Right cardiac atrium (tissue), 5 donors: ENCODE data around the gene RNH1. TPM values are rescaled to one million over a fixed set of nuclear protein-coding genes. Genes with fewer than 3 reads are reported as not detected.

Source experiments
- ATAC-seq, 2 donors: fragments of 200-7000 bp; cut with Tn5 transposase; one replicate each; pipeline versions ENCODE4 v1.8.0 to v1.9.1; 2020; ENCODE audit warnings: moderate library complexity in 2 of 2, mild to moderate bottlenecking in 1 of 2
- DNase-seq, 3 donors: peaks; one replicate each; pipeline ENCODE4 v3.0.0-alpha.2; 2020
- H3K27ac ChIP-seq: one replicate; pipeline ENCODE4 v1.5.1; 2013; ENCODE audit warnings: mild to moderate bottlenecking, low read length, control low read depth, moderate library complexity
- H3K27me3 ChIP-seq: one replicate; pipeline ENCODE4 v1.6.1; 2013; ENCODE audit not compliant: control insufficient read depth, insufficient read depth
- H3K4me1 ChIP-seq: one replicate; pipeline ENCODE4 v1.6.1; 2013; ENCODE audit warnings: low read length; ENCODE audit not compliant: control insufficient read depth, insufficient read depth
- H3K4me3 ChIP-seq: one replicate; pipeline ENCODE4 v1.5.1; 2013; ENCODE audit warnings: low read length, control low read depth
- H3K9me3 ChIP-seq: one replicate; pipeline ENCODE4 v1.6.1; 2013; ENCODE audit warnings: low read length; ENCODE audit not compliant: control insufficient read depth
- WGBS: extraction: QIAGEN DNeasy Blood & Tissue Kit; methylation state at CpG from one replicate; pipeline ENCODE4 v1.1.7; 2013; 5-methylcytosine and 5-hydroxymethylcytosine counted together
- intact Hi-C, 4 donors: fragments of 100-400 bp; cut with DNase I; formaldehyde crosslinking; loops; one replicate each; pipeline versions ENCODE4 v1.11.0 to v1.14.0; 2022 to 2023
- polyA plus RNA-seq: library from polyadenylated mRNA; stranded (reverse); fragments of 200-250 nt; gene quantifications from one replicate; pipeline ENCODE4 v1.2.3, GENCODE V29; 2013
- total RNA-seq, 4 donors: library from RNA; stranded (reverse); fragmentation: NEBNext Ultra II Directional; extraction: Animal tissue kit (Norgen Biotek cat#: 25700); gene quantifications; one replicate each; pipeline ENCODE4 v1.2.1, GENCODE V29; 2021
- donor health status: healthy with polysubstance abuse.
- donor health status: DM: no; HTN: yes; CAD: no.
- donor health status: DM: no; HTN: no; CAD: no.
- donor health status: DM: no; HTN: yes; CAD: no; lungs with severe emphysema.
- donor health status: DM: yes; HTN: yes; CAD: no.

Gene RNH1
- total and polyA plus RNA-seq, 5 donors, result 162 to 203 (median 193) TPM

- Histone ChIP-seq H3K27ac (peak overlapping the region; percentile 81), H3K9me3 (no peaks in the 10 kb centered on the region), H3K27me3 (no peaks in the 10 kb centered on the region), H3K4me1 (no peaks in the 10 kb centered on the region), H3K4me3 (no peak overlapping the region)
- peak; percentile 73 to 76 for ATAC-seq
- DNase-seq, result peak; percentile 71 to 86 (median 83)
- intact Hi-C loops, result no loop called here
- WGBS, result 60% methylated on average over 41 of the region's 41 CpGs
Observed at GRCh38 chr11:460331-461199, 46.5 kb downstream of the RNH1 start.

- Histone ChIP-seq H3K4me3 (no peak overlapping the region), H3K27ac (peak overlapping the region; percentile 28), H3K9me3 (no peaks in the 10 kb centered on the region), H3K4me1 (no peaks in the 10 kb centered on the region), H3K27me3 (no peaks in the 10 kb centered on the region)
- intact Hi-C loops, result no loop called here
- ATAC-seq (peak in 1 of 2 donors; percentile 15), DNase-seq (peak; percentile 29 to 68 (median 61))
- WGBS, result 85% methylated on average over 24 of the region's 24 CpGs
Observed at GRCh38 chr11:459511-460220, 47.4 kb downstream of the RNH1 start.

- WGBS, result 67% methylated on average over 23 of the region's 23 CpGs
- no peaks in the 10 kb centered on the region for H3K4me1 ChIP-seq
- H3K27ac ChIP-seq, result no peak overlapping the region
- H3K4me3 ChIP-seq, result no peak overlapping the region
- no peaks in the 10 kb centered on the region for H3K27me3 ChIP-seq
- intact Hi-C loops, result no loop called here
- ATAC-seq, result no peak
- peak in 2 of 3 donors; percentile 29 to 52 for DNase-seq
- H3K9me3 ChIP-seq, result no peaks in the 10 kb centered on the region
Observed at GRCh38 chr11:457111-457760, 49.8 kb downstream of the RNH1 start.

GRCh38 chr11:456533-456932 is 50.5 kb downstream of the RNH1 start:
- 75% methylated on average over 7 of the region's 7 CpGs for WGBS
- ATAC-seq, result no peak
- Histone ChIP-seq H3K27ac (no peak overlapping the region), H3K9me3 (no peaks in the 10 kb centered on the region), H3K4me3 (no peak overlapping the region), H3K27me3 (no peaks in the 10 kb centered on the region), H3K4me1 (no peaks in the 10 kb centered on the region)
- DNase-seq, result peak in 1 of 3 donors; percentile 36
- intact Hi-C loops, result no loop called here

GRCh38 chr11:455566-456147 is 51.4 kb downstream of the RNH1 start:
- H3K27me3 ChIP-seq, result no peaks in the 10 kb centered on the region
- DNase-seq (peak in 2 of 3 donors; percentile 63 to 69), ATAC-seq (peak; percentile 17 to 22)
- intact Hi-C loops, result no loop called here
- peak overlapping the region; percentile 1 for H3K27ac ChIP-seq
- no peaks in the 10 kb centered on the region for H3K9me3 ChIP-seq
- H3K4me1 ChIP-seq, result no peaks in the 10 kb centered on the region
- no peak overlapping the region for H3K4me3 ChIP-seq
- WGBS, result 74% methylated on average over 23 of the region's 23 CpGs

GRCh38 chr11:454801-455565 is 52.1 kb downstream of the RNH1 start:
- Histone ChIP-seq H3K4me1 (no peaks in the 10 kb centered on the region), H3K27ac (peak overlapping the region; percentile 1), H3K27me3 (no peaks in the 10 kb centered on the region), H3K9me3 (no peaks in the 10 kb centered on the region), H3K4me3 (no peak overlapping the region)
- intact Hi-C loops, result loop anchor here in 1 of 4 donors (5.0 kb wide), 1 partner anchor 47 kb away; no protein-coding TSS in a partner anchor
- WGBS, result 65% methylated on average over 14 of the region's 14 CpGs
- peak in 2 of 3 donors; percentile 18 to 42 for DNase-seq
- no peak for ATAC-seq

GRCh38 chr11:454043-454442 is 53.0 kb downstream of the RNH1 start:
- Histone ChIP-seq H3K9me3 (no peaks in the 10 kb centered on the region), H3K4me3 (no peak overlapping the region), H3K27me3 (no peaks in the 10 kb centered on the region), H3K27ac (no peak overlapping the region), H3K4me1 (no peaks in the 10 kb centered on the region)
- WGBS, result 75% methylated on average over 9 of the region's 9 CpGs
- intact Hi-C loops, result loop anchor here in 1 of 4 donors (5.0 kb wide), 1 partner anchor 48 kb away; no protein-coding TSS in a partner anchor
- DNase-seq (peak in 1 of 3 donors; percentile 1), ATAC-seq (no peak)

- H3K27ac ChIP-seq, result no peak overlapping the region
- peak in 2 of 3 donors; percentile 50 to 60 for DNase-seq
- 75% methylated on average over 13 of the region's 13 CpGs for WGBS
- no peaks in the 10 kb centered on the region for H3K9me3 ChIP-seq
- H3K4me1 ChIP-seq, result no peaks in the 10 kb centered on the region
- H3K27me3 ChIP-seq, result no peaks in the 10 kb centered on the region
- intact Hi-C loops, result loop anchor here in 1 of 4 donors (5.0 kb wide), 1 partner anchor 49 kb away; no protein-coding TSS in a partner anchor
- no peak overlapping the region for H3K4me3 ChIP-seq
- ATAC-seq, result no peak
Observed at GRCh38 chr11:453564-453963, 53.5 kb downstream of the RNH1 start.

GRCh38 chr11:452916-453527 is 54.0 kb downstream of the RNH1 start:
- ATAC-seq, result no peak
- H3K4me3 ChIP-seq, result no peak overlapping the region
- no peaks in the 10 kb centered on the region for H3K9me3 ChIP-seq
- 88% methylated on average over 19 of the region's 19 CpGs for WGBS
- H3K27ac ChIP-seq, result no peak overlapping the region
- peak in 2 of 3 donors; percentile 39 to 41 for DNase-seq
- intact Hi-C loops, result loop anchor here in 1 of 4 donors (5.0 kb wide), 1 partner anchor 49 kb away; no protein-coding TSS in a partner anchor
- H3K4me1 ChIP-seq, result no peaks in the 10 kb centered on the region
- H3K27me3 ChIP-seq, result no peaks in the 10 kb centered on the region
